Activated T-cell treated with anti-CD3 and anti-CD28 coated beads, Interleukin-2, amount 50 U/mL, for 24 hours (primary cell): Measurements from ENCODE around the gene PHF19.

ENCODE experiments used
- DNase-seq: peaks from one replicate; pipeline ENCODE4 v3.0.0-alpha.2; 2020
- H3K27ac Mint-ChIP-seq: 2 replicates; pipeline ENCODE4 v1.8.0; 2020; ENCODE audit warnings: mild to moderate bottlenecking, mixed read lengths
- H3K27me3 Mint-ChIP-seq: 2 replicates; pipeline ENCODE4 v1.8.0; 2020; ENCODE audit warnings: mixed read lengths
- H3K36me3 Mint-ChIP-seq: 2 replicates; pipeline ENCODE4 v1.8.0; 2020; ENCODE audit warnings: low read depth, mixed read lengths
- H3K4me1 Mint-ChIP-seq: 2 replicates; pipeline ENCODE4 v1.8.0; 2020; ENCODE audit warnings: low read depth, mixed read lengths
- H3K4me3 Mint-ChIP-seq: 2 replicates; pipeline ENCODE4 v1.8.0; 2020; ENCODE audit warnings: mild to moderate bottlenecking, moderate library complexity, mixed read lengths
- H3K9me3 Mint-ChIP-seq: 2 replicates; pipeline ENCODE4 v1.8.0; 2020; ENCODE audit warnings: mixed read lengths

Gene PHF19

GRCh38 chr9:120818595-120818994 is 58.4 kb downstream of the PHF19 start:
- H3K27me3 Mint-ChIP-seq, result no peaks in the 10 kb centered on the region
- peaks cover 88% of the 10 kb centered on the region for H3K36me3 Mint-ChIP-seq
- H3K9me3 Mint-ChIP-seq, result no peaks in the 10 kb centered on the region
- no peak overlapping the region for H3K27ac Mint-ChIP-seq
- no peak for DNase-seq
- H3K4me3 Mint-ChIP-seq, result no peak overlapping the region
- peaks cover 3% of the 10 kb centered on the region for H3K4me1 Mint-ChIP-seq

GRCh38 chr9:120815075-120815474 is 61.9 kb downstream of the PHF19 start:
- DNase-seq, result no peak
- Mint-ChIP-seq H3K4me1 (peaks cover 9% of the 10 kb centered on the region), H3K27ac (no peak overlapping the region), H3K36me3 (peaks cover 78% of the 10 kb centered on the region), H3K9me3 (no peaks in the 10 kb centered on the region), H3K27me3 (no peaks in the 10 kb centered on the region), H3K4me3 (no peak overlapping the region)

- peaks cover 34% of the 10 kb centered on the region for H3K9me3 Mint-ChIP-seq
- H3K36me3 Mint-ChIP-seq, result peaks cover 66% of the 10 kb centered on the region
- H3K4me3 Mint-ChIP-seq, result no peak overlapping the region
- no peak overlapping the region for H3K27ac Mint-ChIP-seq
- DNase-seq, result no peak
- no peaks in the 10 kb centered on the region for H3K27me3 Mint-ChIP-seq
- H3K4me1 Mint-ChIP-seq, result peaks cover 9% of the 10 kb centered on the region
Measured at GRCh38 chr9:120808931-120809330, 68.1 kb downstream of the PHF19 start.

- H3K4me3 Mint-ChIP-seq, result no peak overlapping the region
- H3K27ac Mint-ChIP-seq, result no peak overlapping the region
- H3K36me3 Mint-ChIP-seq, result peaks cover 66% of the 10 kb centered on the region
- DNase-seq, result no peak
- H3K4me1 Mint-ChIP-seq, result no peaks in the 10 kb centered on the region
- peaks cover 34% of the 10 kb centered on the region for H3K9me3 Mint-ChIP-seq
- no peaks in the 10 kb centered on the region for H3K27me3 Mint-ChIP-seq
Measured at GRCh38 chr9:120807607-120808379, 69.2 kb downstream of the PHF19 start.
